SH-SY5Y (cell line): ENCODE measurements around the gene RHOBTB3.

Source experiments
- GATA2 ChIP-seq: IDR thresholded peaks from 2 replicates; pipeline ENCODE4 v1.6.1; 2011; ENCODE audit warnings: mild to moderate bottlenecking, low read depth, low read length
- GATA3 ChIP-seq: IDR thresholded peaks from 2 replicates; pipeline ENCODE4 v1.6.1; 2011; ENCODE audit warnings: low read depth, mild to moderate bottlenecking, low read length, moderate library complexity

DNA sequence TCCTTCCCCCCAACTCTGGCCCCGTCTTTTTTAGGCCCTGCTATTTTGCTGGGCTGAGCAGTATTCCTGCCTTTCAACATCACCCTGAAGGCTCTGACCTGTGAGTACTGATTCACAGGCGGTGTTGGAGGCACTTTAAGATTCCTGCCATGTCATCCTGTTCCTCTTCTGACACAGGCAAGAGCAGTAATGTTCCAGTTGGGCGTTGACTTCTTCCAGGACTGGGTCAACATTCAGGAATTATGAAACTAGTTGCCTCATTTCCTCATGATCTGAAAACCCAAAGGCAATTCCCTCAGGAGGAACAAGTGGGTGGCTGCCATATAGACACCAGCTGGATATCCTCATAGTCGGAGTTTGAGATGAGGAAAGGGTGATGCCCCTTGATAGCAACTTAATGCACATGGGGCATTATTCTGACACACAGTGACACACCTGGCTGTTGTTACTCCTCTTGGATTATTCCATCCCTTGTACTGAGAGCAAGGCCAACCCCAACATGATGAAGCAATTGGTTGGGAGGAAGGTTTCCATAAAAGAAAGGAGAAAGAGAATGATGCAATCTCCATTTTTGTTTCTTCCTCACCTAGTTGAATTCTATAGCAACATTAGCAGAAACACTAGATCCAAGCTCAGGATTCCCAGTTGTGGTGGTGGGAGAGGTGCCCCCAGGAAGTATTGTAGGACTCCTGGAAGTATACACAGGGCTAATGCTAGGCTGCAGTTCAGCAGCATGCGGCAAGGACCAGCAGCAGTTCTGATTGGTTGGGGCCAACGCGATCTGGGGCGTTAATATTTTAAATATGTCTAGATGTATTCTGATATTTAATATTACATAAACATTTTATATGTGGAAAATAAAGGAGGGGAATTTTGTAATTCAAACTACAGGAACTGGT lies 111.0 kb downstream of the RHOBTB3 start:
- TF ChIP-seq GATA3 (no peak), GATA2 (no peak)
